COLO829 (cell line): ENCODE results near the gene ATXN3.
"Not testable (repeated sequence)": the region's sequence is repeated elsewhere in the genome, so short reads cannot be mapped to it uniquely, and the experiment has no call there.

ENCODE experiments used
- DNase-seq: peaks from one replicate; pipeline ENCODE4 v3.0.0; 2012; ENCODE audit warnings: low spot score

ATXN3 gene

GRCh38 chr14:92058006-92058917 is 48.1 kb downstream of the ATXN3 start:
- DNase-seq = no peak

- no peak for DNase-seq
Measured at GRCh38 chr14:92049781-92050180, 56.6 kb downstream of the ATXN3 start.

GRCh38 chr14:92049221-92049620 is 57.2 kb downstream of the ATXN3 start:
- not testable (repeated sequence) for DNase-seq

- not testable (repeated sequence) for DNase-seq
Measured at GRCh38 chr14:92045904-92046303, 60.5 kb downstream of the ATXN3 start.

GRCh38 chr14:92041766-92042165 is 64.6 kb downstream of the ATXN3 start:
- not testable (repeated sequence) for DNase-seq

GRCh38 chr14:92041203-92041602 is 65.2 kb downstream of the ATXN3 start:
- no peak for DNase-seq

- DNase-seq = peak; percentile 19
Measured at GRCh38 chr14:92040431-92041051, 65.8 kb downstream of the ATXN3 start.

GRCh38 chr14:92039719-92040430 is 66.5 kb downstream of the ATXN3 start, which contains the start of gene TRIP11:
Gene TRIP11, minus strand, starts transcription at chr14:92040059. Its CDS starts 374 bp downstream, at chr14:92039685.
- DNase-seq = peak; percentile 87

- DNase-seq = peak; percentile 29
Measured at GRCh38 chr14:92039063-92039718, 67.2 kb downstream of the ATXN3 start.

- DNase-seq = peak; percentile 28
Measured at GRCh38 chr14:92037989-92038388, 68.4 kb downstream of the ATXN3 start.

GRCh38 chr14:92035890-92036289 is 70.5 kb downstream of the ATXN3 start:
- no peak for DNase-seq

GRCh38 chr14:92033906-92034687 is 72.3 kb downstream of the ATXN3 start:
- DNase-seq = no peak

GRCh38 chr14:92033433-92033832 is 72.9 kb downstream of the ATXN3 start:
- no peak for DNase-seq

GRCh38 chr14:92026548-92027190 is 79.7 kb downstream of the ATXN3 start:
- DNase-seq = no peak

GRCh38 chr14:92022036-92022435 is 84.3 kb downstream of the ATXN3 start:
- DNase-seq = no peak

GRCh38 chr14:92021523-92021922 is 84.9 kb downstream of the ATXN3 start:
- no peak for DNase-seq

- DNase-seq = no peak
Measured at GRCh38 chr14:92014040-92014439, 92.3 kb downstream of the ATXN3 start.

GRCh38 chr14:92012121-92012748 is 94.1 kb downstream of the ATXN3 start:
- no peak for DNase-seq

- DNase-seq = no peak
Measured at GRCh38 chr14:92010644-92011043, 95.7 kb downstream of the ATXN3 start.

GRCh38 chr14:92009604-92010003 is 96.8 kb downstream of the ATXN3 start:
- no peak for DNase-seq
